Spleen (tissue), 11 donors: ENCODE results near the gene TNK2. TPM values are rescaled to one million over a fixed set of nuclear protein-coding genes. Genes with fewer than 3 reads are reported as not detected.

ENCODE experiments used
- DNase-seq: peaks from one replicate; pipeline ENCODE4 v3.0.0-alpha.2; 2020
- H3K27ac ChIP-seq, 8 donors: fragments of 200-600 bp; sonication (generic) in 7 of 8; 1 replicate in 4 of 8; 2 replicates in 4 of 8; pipeline versions ENCODE4 v1.5.0 to v1.8.0; 2016 to 2021; ENCODE audit warnings: inconsistent platforms in 4 of 8, mild to moderate bottlenecking in 4 of 8, moderate library complexity in 1 of 8
- H3K27me3 ChIP-seq, 7 donors: fragments of 200-600 bp; sonication (generic) in 6 of 7; replicated peaks in 1 of 7; 1 replicate in 4 of 7; 2 replicates in 3 of 7; pipeline versions ENCODE4 v1.5.0 to v1.8.0; 2016 to 2021; ENCODE audit warnings: inconsistent platforms in 3 of 7, mild to moderate bottlenecking in 1 of 7
- H3K36me3 ChIP-seq, 6 donors: fragments of 200-600 bp; sonication (generic) in 5 of 6; 1 replicate in 4 of 6; 2 replicates in 2 of 6; pipeline versions ENCODE4 v1.5.0 to v1.8.0; 2016 to 2021; ENCODE audit warnings: inconsistent platforms in 2 of 6
- H3K4me1 ChIP-seq, 6 donors: fragments of 200-600 bp; sonication (generic) in 5 of 6; 1 replicate in 3 of 6; 2 replicates in 3 of 6; pipeline versions ENCODE4 v1.5.0 to v1.8.0; 2016 to 2021; ENCODE audit warnings: inconsistent platforms in 3 of 6
- H3K4me3 ChIP-seq, 8 donors: fragments of 200-600 bp; sonication (generic) in 7 of 8; 1 replicate in 4 of 8; 2 replicates in 4 of 8; pipeline versions ENCODE4 v1.5.0 to v1.8.0; 2016 to 2021; ENCODE audit warnings: inconsistent platforms in 4 of 8, mild to moderate bottlenecking in 4 of 8, moderate library complexity in 2 of 8
- H3K9me3 ChIP-seq, 8 donors: fragments of 200-600 bp; sonication (generic) in 7 of 8; 1 replicate in 4 of 8; 2 replicates in 4 of 8; pipeline versions ENCODE4 v1.5.0 to v1.8.0; 2016 to 2021; ENCODE audit warnings: inconsistent platforms in 4 of 8
- POLR2A ChIP-seq, 3 donors: fragments of 450-650 bp; IDR thresholded peaks; one replicate each; pipeline ENCODE4 v1.5.1; 2017; ENCODE audit warnings: antibody characterized with exemption in 3 of 3, mild to moderate bottlenecking in 1 of 3
- POLR2AphosphoS5 ChIP-seq, 3 donors: sonication (generic); formaldehyde crosslinking; IDR thresholded peaks; one replicate each; pipeline ENCODE4 v1.5.1; 2017; ENCODE audit warnings: antibody characterized with exemption in 3 of 3
- WGBS, 5 donors: extraction: QIAGEN DNeasy Blood & Tissue Kit in 3 of 5; methylation state at CpG; one replicate each; pipeline versions ENCODE4 v1.1.5 to v1.1.7; 2013 to 2018; 5-methylcytosine and 5-hydroxymethylcytosine counted together
- intact Hi-C: fragments of 100-400 bp; cut with DNase I; formaldehyde crosslinking; loops from one replicate; pipeline ENCODE4 v1.15.0; 2023; ENCODE audit warnings: low total_unique reads
- polyA plus RNA-seq, 3 donors: library from polyadenylated mRNA; stranded (reverse); fragments of 200-250 nt; gene quantifications; one replicate each; pipeline ENCODE4 v1.2.1, GENCODE V29; 2013
- total RNA-seq, 7 donors: library from RNA; depleted of rRNA in 3 of 7; stranded (reverse); fragments of >200 nt in 3 of 7; fragmentation: NEBNext Ultra II Directional in 4 of 7; extraction: Animal tissue kit (Norgen Biotek cat#: 25700) in 4 of 7; gene quantifications; one replicate each; pipeline versions ENCODE4 v1.1.0 to v1.2.1, GENCODE V29; 2016 to 2021
- TF ChIP-seq, protein P1 (sequence below), 11 experiments: fragments of 200-600 bp in 7 of 11; fragments of 450-650 bp in 4 of 11; sonication (generic) in 4 of 11; IDR thresholded peaks in 8 of 11; conservative IDR thresholded peaks in 3 of 11; 1 replicate in 7 of 11; 2 replicates in 4 of 11; pipeline versions ENCODE4 v1.4.0 to v1.8.0; 2016 to 2021; ENCODE audit warnings: antibody characterized with exemption in 11 of 11, inconsistent platforms in 4 of 11, mild to moderate bottlenecking in 1 of 11
- donor health status: healthy with polysubstance abuse.
- donor health status: DM: no; HTN: no; CAD: no; lungs with moderate emphysema.
- donor health status: DM: no; HTN: no; CAD: no.
- donor health status: Bipolar disorder and iron deficiency.
- donor health status: healthy.
- donor health status: DM: no; HTN: no; CAD: no.
- donor health status: DM: yes; HTN: yes; CAD: no.

TNK2 gene
- total and polyA plus RNA-seq, 10 donors: 30.6 to 104 (median 76.2) TPM

GRCh38 chr3:195921334-195921791, 13.0 kb upstream of the TNK2 start:
- DNase-seq: peak; percentile 10
- WGBS, 5 donors: 60 to 76% (median 72%) methylated on average over 13 of the region's 13 CpGs
- Histone ChIP-seq H3K36me3 (no peaks in the 10 kb centered on the region), H3K27me3 (peaks cover 0 to 4% (median 0%) of the 10 kb centered on the region in 7 donors), H3K9me3 (no peaks in the 10 kb centered on the region), H3K27ac (no peak overlapping the region), H3K4me3 (no peak overlapping the region), H3K4me1 (no peaks in the 10 kb centered on the region)
- TF ChIP-seq, protein P1, sequence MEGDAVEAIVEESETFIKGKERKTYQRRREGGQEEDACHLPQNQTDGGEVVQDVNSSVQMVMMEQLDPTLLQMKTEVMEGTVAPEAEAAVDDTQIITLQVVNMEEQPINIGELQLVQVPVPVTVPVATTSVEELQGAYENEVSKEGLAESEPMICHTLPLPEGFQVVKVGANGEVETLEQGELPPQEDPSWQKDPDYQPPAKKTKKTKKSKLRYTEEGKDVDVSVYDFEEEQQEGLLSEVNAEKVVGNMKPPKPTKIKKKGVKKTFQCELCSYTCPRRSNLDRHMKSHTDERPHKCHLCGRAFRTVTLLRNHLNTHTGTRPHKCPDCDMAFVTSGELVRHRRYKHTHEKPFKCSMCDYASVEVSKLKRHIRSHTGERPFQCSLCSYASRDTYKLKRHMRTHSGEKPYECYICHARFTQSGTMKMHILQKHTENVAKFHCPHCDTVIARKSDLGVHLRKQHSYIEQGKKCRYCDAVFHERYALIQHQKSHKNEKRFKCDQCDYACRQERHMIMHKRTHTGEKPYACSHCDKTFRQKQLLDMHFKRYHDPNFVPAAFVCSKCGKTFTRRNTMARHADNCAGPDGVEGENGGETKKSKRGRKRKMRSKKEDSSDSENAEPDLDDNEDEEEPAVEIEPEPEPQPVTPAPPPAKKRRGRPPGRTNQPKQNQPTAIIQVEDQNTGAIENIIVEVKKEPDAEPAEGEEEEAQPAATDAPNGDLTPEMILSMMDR (IDR thresholded peaks at IDR 0.05 in 8 of 11, conservative IDR thresholded peaks at IDR 0.05 in 3 of 11): no peak
- no peak for TF ChIP-seq POLR2AphosphoS5 (IDR thresholded peaks at IDR 0.05)
- no peak for TF ChIP-seq POLR2A (IDR thresholded peaks at IDR 0.05)
- intact Hi-C loops: no loop called here

GRCh38 chr3:195918176-195918575, 9.8 kb upstream of the TNK2 start:
- DNase-seq: peak; percentile 23
- WGBS, 5 donors: 87 to 96% (median 94%) methylated on average over 14 of the region's 14 CpGs

GRCh38 chr3:195916991-195917390, 8.6 kb upstream of the TNK2 start:
- peak; percentile 46 for DNase-seq
- TF ChIP-seq POLR2A (IDR thresholded peaks at IDR 0.05): no peak
- no peak for TF ChIP-seq POLR2AphosphoS5 (IDR thresholded peaks at IDR 0.05)
- TF ChIP-seq, protein P1 (IDR thresholded peaks at IDR 0.05 in 8 of 11, conservative IDR thresholded peaks at IDR 0.05 in 3 of 11): no peak
- Histone ChIP-seq H3K27ac (no peak overlapping the region), H3K27me3 (peaks cover 0 to 6% (median 0%) of the 10 kb centered on the region in 7 donors), H3K4me1 (peaks cover 0 to 12% (median 11%) of the 10 kb centered on the region in 6 donors), H3K36me3 (no peaks in the 10 kb centered on the region), H3K9me3 (no peaks in the 10 kb centered on the region), H3K4me3 (no peak overlapping the region)
- WGBS, 5 donors: 86 to 95% (median 94%) methylated on average over 9 of the region's 9 CpGs
- intact Hi-C loops: loop anchor here (10.0 kb wide), 1 partner anchor 362 kb away; no protein-coding TSS in a partner anchor

More at GRCh38 chr3:195918176-195918575, 9.8 kb upstream of the TNK2 start:
- H3K4me1 ChIP-seq: peaks cover 0 to 12% (median 11%) of the 10 kb centered on the region in 6 donors
- peaks cover 0 to 6% (median 0%) of the 10 kb centered on the region in 7 donors for H3K27me3 ChIP-seq
- no peak overlapping the region for H3K4me3 ChIP-seq
- no peaks in the 10 kb centered on the region for H3K36me3 ChIP-seq
- H3K9me3 ChIP-seq: no peaks in the 10 kb centered on the region
- H3K27ac ChIP-seq: no peak overlapping the region
- intact Hi-C loops: loop anchor here (10.0 kb wide), 1 partner anchor 363 kb away; no protein-coding TSS in a partner anchor
- no peak for TF ChIP-seq POLR2A (IDR thresholded peaks at IDR 0.05)
- TF ChIP-seq, protein P1 (IDR thresholded peaks at IDR 0.05 in 8 of 11, conservative IDR thresholded peaks at IDR 0.05 in 3 of 11): no peak
- no peak for TF ChIP-seq POLR2AphosphoS5 (IDR thresholded peaks at IDR 0.05)

GRCh38 chr3:195916291-195916690, 7.9 kb upstream of the TNK2 start:
- no peak overlapping the region for H3K27ac ChIP-seq
- peaks cover 0 to 12% (median 11%) of the 10 kb centered on the region in 6 donors for H3K4me1 ChIP-seq
- intact Hi-C loops: loop anchor here (10.0 kb wide), 1 partner anchor 361 kb away; no protein-coding TSS in a partner anchor
- H3K27me3 ChIP-seq: peaks cover 0 to 6% (median 0%) of the 10 kb centered on the region in 7 donors
- H3K9me3 ChIP-seq: no peaks in the 10 kb centered on the region
- 72 to 91% (median 80%) methylated on average over 6 of the region's 6 CpGs for WGBS, 5 donors
- peak; percentile 66 for DNase-seq
- H3K4me3 ChIP-seq: no peak overlapping the region
- TF ChIP-seq POLR2AphosphoS5 (IDR thresholded peaks at IDR 0.05): no peak
- no peak for TF ChIP-seq POLR2A (IDR thresholded peaks at IDR 0.05)
- TF ChIP-seq, protein P1 (IDR thresholded peaks at IDR 0.05 in 8 of 11, conservative IDR thresholded peaks at IDR 0.05 in 3 of 11): no peak
- no peaks in the 10 kb centered on the region for H3K36me3 ChIP-seq
